T follicular helper cell (primary cell): ENCODE data around the gene CDH8.
"Not testable (repeated sequence)": the region's sequence is repeated elsewhere in the genome, so short reads cannot be mapped to it uniquely, and the experiment has no call there.

Source experiments
- DNase-seq: peaks from one replicate; pipeline ENCODE4 v3.0.0-alpha.2; 2020; ENCODE audit warnings: low read depth

CDH8 gene

DNA sequence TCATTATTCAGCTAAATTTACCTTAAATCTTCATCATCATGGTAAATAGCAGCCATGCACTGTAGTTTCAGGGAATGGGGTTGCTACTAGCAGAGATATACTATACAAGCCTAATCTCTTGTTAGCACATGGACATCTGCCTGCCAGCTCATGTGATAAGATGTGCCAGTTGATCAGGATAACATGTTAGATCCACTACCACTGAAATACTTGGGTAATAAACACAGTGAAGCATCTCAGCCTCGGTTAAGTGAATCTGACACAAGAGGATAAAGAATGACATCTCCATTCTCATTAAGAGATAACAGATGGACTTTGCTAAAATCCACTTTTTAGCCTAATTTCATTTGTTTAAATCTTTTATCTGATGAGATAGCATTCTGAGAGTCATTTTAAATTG, 256.1 kb downstream of the CDH8 start:
- no peak for DNase-seq

- DNase-seq = no peak
These were observed 265.9 kb downstream of the CDH8 start for GRCh38 chr16:61770301-61770700.

DNA sequence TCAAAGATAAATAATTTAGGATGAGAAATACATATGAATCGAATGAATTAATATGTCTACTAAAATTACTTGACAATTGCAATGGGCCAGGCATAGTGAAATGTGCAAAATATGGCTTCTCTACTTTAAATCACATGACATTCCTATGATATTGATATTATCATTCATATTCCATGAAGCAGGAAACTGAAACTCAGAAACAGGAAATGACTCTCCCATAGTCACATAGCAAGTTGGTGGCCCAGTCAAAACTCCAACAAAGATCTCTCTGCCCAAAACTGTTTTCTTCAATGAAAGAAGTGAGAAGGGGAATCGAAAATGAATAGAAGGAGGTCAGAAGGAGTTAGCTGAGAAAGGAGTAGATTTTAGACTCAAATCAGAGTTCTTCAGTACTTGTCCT, 272.2 kb downstream of the CDH8 start:
- DNase-seq = no peak

- no peak for DNase-seq
These were observed 273.2 kb downstream of the CDH8 start for GRCh38 chr16:61763013-61763412.

GRCh38 chr16:61730997-61731396, 305.2 kb downstream of the CDH8 start:
- no peak for DNase-seq

DNA sequence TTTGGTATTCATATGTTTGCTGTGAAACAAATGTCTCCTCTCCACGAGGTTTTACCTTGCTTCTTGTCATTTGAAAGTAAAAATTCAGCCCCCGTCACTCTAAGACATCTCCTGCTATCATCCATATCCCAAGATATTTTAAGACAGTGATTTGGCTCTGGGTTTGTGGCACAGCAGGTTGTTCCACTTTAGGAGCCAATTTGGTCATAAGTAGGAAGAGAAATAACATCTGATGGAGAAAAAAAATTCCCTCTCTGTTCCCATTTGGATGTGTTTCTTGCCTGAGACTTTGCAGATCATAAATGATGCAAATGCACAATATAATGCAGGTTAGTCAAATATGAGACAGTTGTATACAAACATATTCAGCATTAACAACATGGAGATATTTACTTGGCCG, 309.5 kb downstream of the CDH8 start:
- DNase-seq = no peak

GRCh38 chr16:61726125-61726524, 310.1 kb downstream of the CDH8 start:
- no peak for DNase-seq

- DNase-seq = no peak
These were observed 314.7 kb downstream of the CDH8 start for GRCh38 chr16:61721544-61721943.

DNA sequence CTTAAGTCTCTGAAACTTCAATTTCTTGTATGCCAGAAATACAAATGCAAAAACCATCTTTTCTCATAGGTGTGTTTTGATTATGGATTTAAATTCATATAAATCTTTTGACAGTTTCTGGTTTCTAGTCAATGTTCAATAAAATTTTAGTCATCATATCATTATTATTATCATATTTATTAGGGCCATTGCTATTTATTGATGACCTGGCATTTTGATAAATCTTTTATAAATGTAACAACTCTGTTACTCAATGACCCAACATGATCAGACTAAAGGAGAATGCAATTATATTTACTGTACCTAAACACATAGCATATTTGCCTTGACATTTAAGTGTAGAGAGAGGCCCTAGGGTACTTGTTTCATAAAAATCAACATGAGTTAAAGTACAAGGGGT, 320.8 kb downstream of the CDH8 start:
- no peak for DNase-seq

- DNase-seq = no peak
These were observed 322.5 kb downstream of the CDH8 start for GRCh38 chr16:61713787-61714186.

DNA sequence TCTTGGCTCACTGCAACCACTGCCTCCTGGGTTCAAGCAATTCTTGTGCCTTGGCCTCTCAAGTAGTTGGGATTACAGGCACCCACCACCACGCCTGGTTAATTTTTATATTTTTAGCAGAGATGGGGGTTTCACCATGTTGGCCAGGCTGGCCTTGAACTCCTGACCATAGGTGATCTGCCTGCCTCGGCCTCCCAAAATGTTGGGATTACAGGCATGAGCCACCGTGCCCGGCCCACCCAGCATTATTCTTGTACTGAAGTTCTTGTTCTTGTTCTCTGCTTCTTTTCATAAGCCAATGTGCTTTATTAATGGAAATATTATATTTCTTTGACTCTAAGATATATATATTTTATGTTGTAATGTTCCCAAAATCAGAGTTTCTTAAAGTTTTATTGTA, 336.6 kb downstream of the CDH8 start:
- not testable (repeated sequence) for DNase-seq

DNA sequence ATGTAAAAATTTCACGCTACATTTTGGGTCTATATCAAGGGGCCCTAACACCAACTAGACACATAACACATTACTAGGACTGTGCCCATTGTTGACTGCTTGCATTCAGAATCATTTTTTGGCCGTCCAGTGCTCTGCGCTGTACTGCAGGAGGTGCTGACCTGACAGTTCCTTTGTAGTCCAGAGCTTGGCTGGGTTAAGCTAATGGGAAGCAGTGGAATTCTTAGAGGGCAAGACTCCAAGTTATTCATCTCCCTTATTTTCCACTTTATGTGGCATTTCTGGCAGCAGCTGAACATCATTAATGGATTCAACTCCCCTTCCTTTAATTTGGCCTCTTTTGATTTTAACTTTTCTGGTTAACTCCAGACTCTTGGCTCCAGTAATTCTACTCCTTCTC, 351.7 kb downstream of the CDH8 start:
- DNase-seq = no peak

DNA sequence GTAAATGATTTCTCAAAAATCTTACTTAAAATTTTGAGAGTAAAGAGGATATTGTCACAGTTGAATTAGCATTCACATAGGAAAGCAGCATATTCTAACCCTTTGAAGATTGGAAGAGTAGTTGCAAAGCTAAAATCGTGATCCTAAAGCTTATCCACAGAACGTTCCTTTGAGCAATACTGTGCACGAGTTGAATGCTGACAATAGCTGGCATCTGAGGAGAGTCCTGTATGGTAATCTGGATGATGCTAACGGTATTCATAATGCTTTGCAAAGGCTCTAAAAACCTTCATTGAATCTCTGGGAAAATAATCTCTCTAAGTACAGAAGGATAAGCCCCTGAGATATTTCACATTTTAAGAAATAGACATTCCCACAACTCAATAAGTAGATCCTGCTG, 354.6 kb downstream of the CDH8 start:
- no peak for DNase-seq

DNA sequence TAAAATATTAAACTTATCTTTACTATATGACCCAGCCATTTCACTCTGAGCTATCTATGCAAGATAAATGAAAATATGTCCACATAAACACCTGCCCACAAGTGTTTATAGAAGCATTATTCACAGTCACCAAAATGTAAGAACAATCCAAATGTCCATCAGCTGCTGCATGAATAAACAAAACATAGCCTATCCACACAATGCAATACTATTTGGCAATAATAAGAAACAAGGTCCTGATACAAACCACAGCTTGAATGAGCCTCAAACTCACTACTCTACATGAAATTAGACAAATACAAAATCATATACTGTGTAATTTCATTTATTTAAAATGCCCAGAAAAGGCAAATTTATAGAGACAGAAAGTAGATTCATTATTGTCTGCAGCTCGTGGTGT, 355.1 kb downstream of the CDH8 start:
- DNase-seq = no peak

- DNase-seq = no peak
These were observed 358.1 kb downstream of the CDH8 start for GRCh38 chr16:61678182-61678581.

- no peak for DNase-seq
These were observed 358.5 kb downstream of the CDH8 start for GRCh38 chr16:61677776-61678175.

DNA sequence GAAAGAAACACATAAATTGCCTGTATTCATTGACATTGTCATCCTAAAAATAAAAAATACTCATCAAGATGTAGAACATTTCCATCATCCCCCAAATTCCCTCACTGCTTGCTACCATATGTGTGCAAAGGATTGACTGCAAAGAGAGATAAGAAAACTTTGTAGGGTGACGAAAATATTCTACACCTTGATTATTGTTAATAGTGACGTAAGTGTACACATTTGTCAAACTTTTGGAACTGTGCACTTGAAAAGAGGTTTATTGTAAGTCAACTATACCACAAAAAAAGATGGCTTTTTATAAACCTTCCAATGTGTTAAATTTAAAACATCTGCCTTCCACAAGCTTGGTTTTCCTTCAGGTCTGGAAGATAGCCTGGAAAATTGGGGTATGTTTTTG, 359.5 kb downstream of the CDH8 start:
- DNase-seq = no peak

- DNase-seq = no peak
These were observed 365.1 kb downstream of the CDH8 start for GRCh38 chr16:61671161-61671560.

DNA sequence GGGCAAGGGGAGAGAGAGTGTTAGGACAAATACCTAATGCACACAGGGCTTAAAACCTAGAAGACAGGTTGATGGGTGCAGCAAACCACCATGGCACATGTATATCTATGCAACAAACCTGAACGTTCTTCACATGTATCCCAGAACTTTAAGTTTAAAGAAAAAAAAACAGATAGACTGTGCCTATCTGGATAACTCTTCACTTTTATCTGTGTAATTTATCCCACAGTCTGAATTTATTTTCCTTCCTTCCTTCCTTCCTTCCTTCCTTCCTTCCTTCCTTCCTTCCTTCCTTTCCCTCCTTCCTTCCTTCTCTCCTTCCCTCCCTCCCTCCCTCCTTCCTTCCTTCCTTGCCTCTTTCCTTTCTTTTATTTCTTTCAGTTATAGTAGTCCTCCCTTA, 370.7 kb downstream of the CDH8 start:
- DNase-seq = no peak

- no peak for DNase-seq
These were observed 376.3 kb downstream of the CDH8 start for GRCh38 chr16:61659936-61660335.

DNA sequence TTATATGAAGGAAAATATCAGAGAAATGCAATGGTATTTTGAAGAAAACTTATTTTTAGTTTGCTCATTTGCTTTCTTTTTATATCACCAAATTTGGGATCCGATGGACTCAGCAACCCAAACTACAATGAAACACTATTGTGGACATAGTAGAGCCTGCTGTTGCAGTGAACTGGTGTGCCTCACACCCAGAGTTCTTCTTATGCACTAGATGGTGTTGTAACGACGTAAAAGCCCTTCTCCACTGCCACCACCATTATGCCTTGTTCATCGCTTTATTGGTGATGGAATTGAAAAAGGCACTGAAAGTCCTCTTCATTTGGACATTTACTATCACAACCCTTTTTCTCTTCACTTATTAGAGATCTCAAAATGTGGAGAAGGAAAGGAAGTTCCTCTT, 381.3 kb downstream of the CDH8 start:
- no peak for DNase-seq

GRCh38 chr16:61653544-61653943, 382.7 kb downstream of the CDH8 start:
- no peak for DNase-seq

DNA sequence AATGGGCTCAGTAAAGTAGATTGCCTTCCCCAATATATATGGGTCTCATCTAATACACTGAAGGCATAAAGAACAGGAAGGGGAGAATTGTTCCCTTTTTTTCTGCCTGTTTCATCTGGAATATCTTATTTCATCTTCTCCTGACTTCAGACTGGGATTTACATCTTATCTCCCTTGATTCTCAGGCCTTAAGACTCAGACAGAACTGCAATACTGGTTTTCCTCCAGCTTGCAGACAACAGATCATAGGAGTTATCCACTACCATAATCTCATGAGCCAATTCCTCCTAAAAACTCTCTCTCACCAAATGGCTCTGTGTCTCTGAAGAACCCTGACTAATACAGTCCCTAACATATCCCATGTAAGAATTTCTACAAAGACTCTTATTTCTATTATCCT, 390.7 kb downstream of the CDH8 start:
- DNase-seq = no peak

- no peak for DNase-seq
These were observed 391.5 kb downstream of the CDH8 start for GRCh38 chr16:61644736-61645135.

DNA sequence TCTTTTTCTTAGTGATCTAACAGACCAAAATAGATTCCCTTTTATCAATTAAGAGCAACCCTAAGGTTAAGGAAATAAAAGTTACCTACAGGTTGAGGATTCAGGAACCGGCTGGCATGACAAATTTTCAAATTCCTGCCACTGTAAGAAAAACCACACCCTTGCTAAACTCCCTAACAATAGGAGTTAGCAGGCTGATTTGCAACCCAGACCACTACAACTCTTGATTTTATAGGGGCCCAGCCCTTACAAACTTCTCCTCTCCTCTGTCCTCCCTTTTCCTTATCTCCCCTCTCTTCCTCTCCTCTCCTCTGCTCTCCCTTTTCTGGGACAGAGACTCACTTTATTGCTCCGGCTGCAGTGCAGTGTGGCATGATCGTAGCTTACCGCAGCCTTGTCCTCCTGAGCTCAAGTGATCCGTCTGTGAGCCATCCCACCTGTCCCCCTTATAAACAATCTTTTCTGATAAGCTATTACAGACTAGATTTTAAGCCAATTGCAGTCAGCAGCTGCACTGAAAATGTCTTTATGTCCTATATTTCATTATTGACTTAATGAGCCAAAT, 418.9 kb downstream of the CDH8 start:
- no peak for DNase-seq
